NCI-H2081 (cell line): ENCODE results near the gene CASP3.

Source experiments
- DNase-seq, 2 experiments: peaks; one replicate each; lab custom pipeline; 2025; lab: John Stamatoyannopoulos, UW

The CASP3 gene

GRCh38 chr4:184649026-184649970, at the start of gene CASP3, which contains the start of gene PRIMPOL:
Gene CASP3 (minus strand): TSS chr4:184649447. CDS start chr4:184638453, 10,994 bp downstream.
Gene PRIMPOL (plus strand): TSS chr4:184649738. CDS start chr4:184657141, 7,403 bp downstream.
- peak; percentile 87 to 88 for DNase-seq

GRCh38 chr4:184697956-184698355, 48.7 kb upstream of the CASP3 start:
- no peak for DNase-seq

- DNase-seq, result no peak
These were observed 46.1 kb upstream of the CASP3 start for GRCh38 chr4:184695178-184695896.

- DNase-seq, result no peak
These were observed 45.2 kb upstream of the CASP3 start for GRCh38 chr4:184694412-184694956.

GRCh38 chr4:184693056-184693455, 43.8 kb upstream of the CASP3 start:
- no peak for DNase-seq

GRCh38 chr4:184689681-184690080, 40.4 kb upstream of the CASP3 start:
- no peak for DNase-seq

GRCh38 chr4:184688447-184688846, 39.2 kb upstream of the CASP3 start:
- peak in 1 of 2 experiments; percentile 23 for DNase-seq

- no peak for DNase-seq
These were observed 38.8 kb upstream of the CASP3 start for GRCh38 chr4:184688005-184688404.

GRCh38 chr4:184684491-184685189, 35.4 kb upstream of the CASP3 start:
- no peak for DNase-seq

GRCh38 chr4:184681916-184682315, 32.7 kb upstream of the CASP3 start:
- no peak for DNase-seq

- no peak for DNase-seq
These were observed 31.5 kb upstream of the CASP3 start for GRCh38 chr4:184680698-184681097.

- no peak for DNase-seq
These were observed 26.7 kb upstream of the CASP3 start for GRCh38 chr4:184675821-184676492.

- no peak for DNase-seq
These were observed 25.8 kb upstream of the CASP3 start for GRCh38 chr4:184675018-184675417.

GRCh38 chr4:184674011-184674410, 24.8 kb upstream of the CASP3 start:
- DNase-seq, result no peak

- DNase-seq, result no peak
These were observed 23.5 kb upstream of the CASP3 start for GRCh38 chr4:184672741-184673140.

GRCh38 chr4:184671101-184671500, 21.9 kb upstream of the CASP3 start:
- no peak for DNase-seq

GRCh38 chr4:184669251-184669650, 20.0 kb upstream of the CASP3 start:
- DNase-seq, result no peak

GRCh38 chr4:184668511-184669114, 19.4 kb upstream of the CASP3 start:
- no peak for DNase-seq

- DNase-seq, result no peak
These were observed 18.8 kb upstream of the CASP3 start for GRCh38 chr4:184668096-184668495.

- no peak for DNase-seq
These were observed 17.4 kb upstream of the CASP3 start for GRCh38 chr4:184666670-184667069.
